Breast epithelium (tissue), 3 donors: ENCODE measurements around the gene PLEKHD1.

ENCODE experiments used
- CTCF ChIP-seq, 3 donors: fragments of 450-650 bp; IDR thresholded peaks; one replicate each; pipeline ENCODE4 v1.5.1; 2016 to 2017; ENCODE audit warnings: antibody characterized with exemption in 3 of 3, mild to moderate bottlenecking in 3 of 3, moderate library complexity in 3 of 3
- POLR2A ChIP-seq: fragments of 450-650 bp; IDR thresholded peaks from one replicate; pipeline ENCODE4 v1.6.1; 2016; ENCODE audit warnings: antibody characterized with exemption, mild to moderate bottlenecking, moderate library complexity

- no peak for TF ChIP-seq POLR2A
- no peak for TF ChIP-seq CTCF (IDR thresholded peaks at IDR 0.05)
Measured at GRCh38 chr14:69572841-69573135, 88.3 kb downstream of the PLEKHD1 start.
